Measurements from ENCODE around the gene GRAP. TPM values are rescaled to one million over a fixed set of nuclear protein-coding genes. Genes with fewer than 3 reads are reported as not detected.
A peak's percentile ranks its signal among the peaks of the same experiment; 100 is the strongest.

GRAP gene
- total and polyA plus RNA-seq, 9 of the 15 experiments (the other 6 are each of a cell fraction or from before 2014, with no cell fraction given) = 0.07 to 0.41 (median 0.19) TPM; not detected in 5

GRCh38 chr17:19004421-19005136 is 42.2 kb downstream of the GRAP start, which contains the start of gene FAM83G (continued):
- no peak for TF ChIP-seq ZBTB11 (CRISPR knock-in tag; IDR thresholded peaks at IDR 0.05)
- no peak for TF ChIP-seq ZZZ3 (IDR thresholded peaks at IDR 0.05)
- TF ChIP-seq SAFB2 (IDR thresholded peaks at IDR 0.05; ENCODE audit: borderline replicate concordance, low read depth, low read length, severe bottlenecking) = no peak
- TF ChIP-seq GATAD2A (IDR thresholded peaks at IDR 0.05) = no peak
- TF ChIP-seq, protein P1, sequence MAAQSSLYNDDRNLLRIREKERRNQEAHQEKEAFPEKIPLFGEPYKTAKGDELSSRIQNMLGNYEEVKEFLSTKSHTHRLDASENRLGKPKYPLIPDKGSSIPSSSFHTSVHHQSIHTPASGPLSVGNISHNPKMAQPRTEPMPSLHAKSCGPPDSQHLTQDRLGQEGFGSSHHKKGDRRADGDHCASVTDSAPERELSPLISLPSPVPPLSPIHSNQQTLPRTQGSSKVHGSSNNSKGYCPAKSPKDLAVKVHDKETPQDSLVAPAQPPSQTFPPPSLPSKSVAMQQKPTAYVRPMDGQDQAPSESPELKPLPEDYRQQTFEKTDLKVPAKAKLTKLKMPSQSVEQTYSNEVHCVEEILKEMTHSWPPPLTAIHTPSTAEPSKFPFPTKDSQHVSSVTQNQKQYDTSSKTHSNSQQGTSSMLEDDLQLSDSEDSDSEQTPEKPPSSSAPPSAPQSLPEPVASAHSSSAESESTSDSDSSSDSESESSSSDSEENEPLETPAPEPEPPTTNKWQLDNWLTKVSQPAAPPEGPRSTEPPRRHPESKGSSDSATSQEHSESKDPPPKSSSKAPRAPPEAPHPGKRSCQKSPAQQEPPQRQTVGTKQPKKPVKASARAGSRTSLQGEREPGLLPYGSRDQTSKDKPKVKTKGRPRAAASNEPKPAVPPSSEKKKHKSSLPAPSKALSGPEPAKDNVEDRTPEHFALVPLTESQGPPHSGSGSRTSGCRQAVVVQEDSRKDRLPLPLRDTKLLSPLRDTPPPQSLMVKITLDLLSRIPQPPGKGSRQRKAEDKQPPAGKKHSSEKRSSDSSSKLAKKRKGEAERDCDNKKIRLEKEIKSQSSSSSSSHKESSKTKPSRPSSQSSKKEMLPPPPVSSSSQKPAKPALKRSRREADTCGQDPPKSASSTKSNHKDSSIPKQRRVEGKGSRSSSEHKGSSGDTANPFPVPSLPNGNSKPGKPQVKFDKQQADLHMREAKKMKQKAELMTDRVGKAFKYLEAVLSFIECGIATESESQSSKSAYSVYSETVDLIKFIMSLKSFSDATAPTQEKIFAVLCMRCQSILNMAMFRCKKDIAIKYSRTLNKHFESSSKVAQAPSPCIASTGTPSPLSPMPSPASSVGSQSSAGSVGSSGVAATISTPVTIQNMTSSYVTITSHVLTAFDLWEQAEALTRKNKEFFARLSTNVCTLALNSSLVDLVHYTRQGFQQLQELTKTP (IDR thresholded peaks at IDR 0.05; ENCODE audit: low read depth in 1 of 2, partially characterized antibody in 2 of 2) = no peak
- TF ChIP-seq FOXM1 (IDR thresholded peaks at IDR 0.05; ENCODE audit: low read depth) = no peak
- TF ChIP-seq FOXM1 (CRISPR knock-in tag; IDR thresholded peaks at IDR 0.05; ENCODE audit: low read depth) = no peak
- TF ChIP-seq ZNF24 (IDR thresholded peaks at IDR 0.05) = no peak
- TF ChIP-seq ELF2 (CRISPR knock-in tag; IDR thresholded peaks at IDR 0.05) = no peak
- TF ChIP-seq ZNF165 (CRISPR knock-in tag; IDR thresholded peaks at IDR 0.05; ENCODE audit: borderline replicate concordance) = no peak
- TF ChIP-seq LCOR (CRISPR knock-in tag; IDR thresholded peaks at IDR 0.05) = no peak
- peak; percentile 58; the same call in 1 of the 2 replicates for TF ChIP-seq TOE1 (IDR thresholded peaks at IDR 0.05; ENCODE audit: borderline replicate concordance)
- TF ChIP-seq TOE1 (CRISPR knock-in tag; IDR thresholded peaks at IDR 0.05; ENCODE audit: borderline replicate concordance, low read depth) = no peak
- TF ChIP-seq HEY1 (CRISPR knock-in tag; IDR thresholded peaks at IDR 0.05; ENCODE audit: borderline replicate concordance) = no peak
- no peak for TF ChIP-seq COPS2 (conservative IDR thresholded peaks at IDR 0.05)
- no peak for TF ChIP-seq ZNF830 (CRISPR knock-in tag; IDR thresholded peaks at IDR 0.05)
- no peak for TF ChIP-seq MTA1 (IDR thresholded peaks at IDR 0.05; ENCODE audit: borderline replicate concordance)
- TF ChIP-seq, protein P2, sequence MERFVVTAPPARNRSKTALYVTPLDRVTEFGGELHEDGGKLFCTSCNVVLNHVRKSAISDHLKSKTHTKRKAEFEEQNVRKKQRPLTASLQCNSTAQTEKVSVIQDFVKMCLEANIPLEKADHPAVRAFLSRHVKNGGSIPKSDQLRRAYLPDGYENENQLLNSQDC (CRISPR knock-in tag; IDR thresholded peaks at IDR 0.05) = no peak
- no peak for TF ChIP-seq MLX (CRISPR knock-in tag; conservative IDR thresholded peaks at IDR 0.05)
- TF ChIP-seq POLR2AphosphoS5 (IDR thresholded peaks at IDR 0.05; ENCODE audit: control insufficient read depth, insufficient read depth, low read depth, low read length) = peak; percentile 33; the same call in 1 of the 2 replicates

All from K562 (cell line).